Measurements from ENCODE around the gene ST6GAL1.

GRCh38 chr3:187012609-187013051 lies 82.3 kb downstream of the ST6GAL1 start:
- TF ChIP-seq, protein P1, sequence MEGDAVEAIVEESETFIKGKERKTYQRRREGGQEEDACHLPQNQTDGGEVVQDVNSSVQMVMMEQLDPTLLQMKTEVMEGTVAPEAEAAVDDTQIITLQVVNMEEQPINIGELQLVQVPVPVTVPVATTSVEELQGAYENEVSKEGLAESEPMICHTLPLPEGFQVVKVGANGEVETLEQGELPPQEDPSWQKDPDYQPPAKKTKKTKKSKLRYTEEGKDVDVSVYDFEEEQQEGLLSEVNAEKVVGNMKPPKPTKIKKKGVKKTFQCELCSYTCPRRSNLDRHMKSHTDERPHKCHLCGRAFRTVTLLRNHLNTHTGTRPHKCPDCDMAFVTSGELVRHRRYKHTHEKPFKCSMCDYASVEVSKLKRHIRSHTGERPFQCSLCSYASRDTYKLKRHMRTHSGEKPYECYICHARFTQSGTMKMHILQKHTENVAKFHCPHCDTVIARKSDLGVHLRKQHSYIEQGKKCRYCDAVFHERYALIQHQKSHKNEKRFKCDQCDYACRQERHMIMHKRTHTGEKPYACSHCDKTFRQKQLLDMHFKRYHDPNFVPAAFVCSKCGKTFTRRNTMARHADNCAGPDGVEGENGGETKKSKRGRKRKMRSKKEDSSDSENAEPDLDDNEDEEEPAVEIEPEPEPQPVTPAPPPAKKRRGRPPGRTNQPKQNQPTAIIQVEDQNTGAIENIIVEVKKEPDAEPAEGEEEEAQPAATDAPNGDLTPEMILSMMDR (IDR thresholded peaks at IDR 0.05): no peak
- no peak for TF ChIP-seq ZFX (IDR thresholded peaks at IDR 0.05; ENCODE audit: borderline replicate concordance)
